Limb (tissue), 2 donors: Measurements from ENCODE around the gene LMCD1.

Experiments used
- DNase-seq, 2 donors: peaks; one replicate each; pipeline ENCODE4 v3.0.0-alpha.2; 2016; ENCODE audit errors: extremely low spot score in 2 of 2

Gene LMCD1

GRCh38 chr3:8503871-8504610, 2.4 kb downstream of the LMCD1 start:
- peak; percentile 49 to 60 for DNase-seq

GRCh38 chr3:8504611-8504973, 3.0 kb downstream of the LMCD1 start:
- DNase-seq, result no peak

- no peak for DNase-seq
Observed at GRCh38 chr3:8505621-8506020, 4.0 kb downstream of the LMCD1 start.

GRCh38 chr3:8506571-8507061, 5.0 kb downstream of the LMCD1 start:
- DNase-seq, result no peak

- no peak for DNase-seq
Observed at GRCh38 chr3:8507496-8507895, 5.9 kb downstream of the LMCD1 start.

GRCh38 chr3:8509961-8510360, 8.3 kb downstream of the LMCD1 start:
- DNase-seq, result no peak

GRCh38 chr3:8512234-8512633, 10.6 kb downstream of the LMCD1 start:
- no peak for DNase-seq

- no peak for DNase-seq
Observed at GRCh38 chr3:8516047-8516661, 14.5 kb downstream of the LMCD1 start.

GRCh38 chr3:8516783-8517182, 15.2 kb downstream of the LMCD1 start:
- no peak for DNase-seq

- no peak for DNase-seq
Observed at GRCh38 chr3:8517487-8517886, 15.9 kb downstream of the LMCD1 start.

GRCh38 chr3:8518138-8518537, 16.5 kb downstream of the LMCD1 start:
- DNase-seq, result no peak

- DNase-seq, result peak in 1 of 2 donors; percentile 74
Observed at GRCh38 chr3:8519156-8519555, 17.5 kb downstream of the LMCD1 start.

- no peak for DNase-seq
Observed at GRCh38 chr3:8519774-8520448, 18.3 kb downstream of the LMCD1 start.

- DNase-seq, result no peak
Observed at GRCh38 chr3:8520816-8521403, 19.3 kb downstream of the LMCD1 start.

- DNase-seq, result no peak
Observed at GRCh38 chr3:8523041-8523440, 21.4 kb downstream of the LMCD1 start.

GRCh38 chr3:8524249-8524648, 22.6 kb downstream of the LMCD1 start:
- no peak for DNase-seq

GRCh38 chr3:8524656-8525399, 23.2 kb downstream of the LMCD1 start:
- no peak for DNase-seq

GRCh38 chr3:8525893-8526292, 24.3 kb downstream of the LMCD1 start:
- no peak for DNase-seq

- DNase-seq, result peak in 1 of 2 donors; percentile 58
Observed at GRCh38 chr3:8529181-8529637, 27.6 kb downstream of the LMCD1 start.

- DNase-seq, result no peak
Observed at GRCh38 chr3:8529738-8530525, 28.3 kb downstream of the LMCD1 start.

- no peak for DNase-seq
Observed at GRCh38 chr3:8530581-8530980, 29.0 kb downstream of the LMCD1 start.
